ENCODE results near the gene ANKRD2.

The ANKRD2 gene

DNA sequence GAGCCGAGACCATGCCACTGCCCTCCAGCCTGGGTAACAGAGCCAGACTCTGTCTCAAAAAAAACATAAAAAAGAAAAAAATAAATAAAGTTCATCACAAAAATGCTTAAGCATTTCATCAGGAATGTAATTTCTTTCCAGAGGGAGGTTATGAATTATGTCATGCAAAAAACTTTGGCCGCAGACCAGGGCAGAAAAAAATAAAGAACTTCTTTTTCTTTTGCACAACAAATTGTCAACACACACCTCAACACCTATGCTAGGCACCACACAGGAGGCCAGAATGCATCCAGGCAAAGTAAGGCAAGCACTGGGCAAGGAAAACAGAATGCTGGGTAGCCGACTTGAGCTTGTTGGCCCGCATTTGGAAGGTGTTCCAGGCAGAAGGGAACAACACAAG is 20.8 kb downstream of the ANKRD2 start:
- no peak overlapping the region for H3K4me3 ChIP-seq (replicated peaks; ENCODE audit: low read depth, low read length)
- TF ChIP-seq, protein P1, sequence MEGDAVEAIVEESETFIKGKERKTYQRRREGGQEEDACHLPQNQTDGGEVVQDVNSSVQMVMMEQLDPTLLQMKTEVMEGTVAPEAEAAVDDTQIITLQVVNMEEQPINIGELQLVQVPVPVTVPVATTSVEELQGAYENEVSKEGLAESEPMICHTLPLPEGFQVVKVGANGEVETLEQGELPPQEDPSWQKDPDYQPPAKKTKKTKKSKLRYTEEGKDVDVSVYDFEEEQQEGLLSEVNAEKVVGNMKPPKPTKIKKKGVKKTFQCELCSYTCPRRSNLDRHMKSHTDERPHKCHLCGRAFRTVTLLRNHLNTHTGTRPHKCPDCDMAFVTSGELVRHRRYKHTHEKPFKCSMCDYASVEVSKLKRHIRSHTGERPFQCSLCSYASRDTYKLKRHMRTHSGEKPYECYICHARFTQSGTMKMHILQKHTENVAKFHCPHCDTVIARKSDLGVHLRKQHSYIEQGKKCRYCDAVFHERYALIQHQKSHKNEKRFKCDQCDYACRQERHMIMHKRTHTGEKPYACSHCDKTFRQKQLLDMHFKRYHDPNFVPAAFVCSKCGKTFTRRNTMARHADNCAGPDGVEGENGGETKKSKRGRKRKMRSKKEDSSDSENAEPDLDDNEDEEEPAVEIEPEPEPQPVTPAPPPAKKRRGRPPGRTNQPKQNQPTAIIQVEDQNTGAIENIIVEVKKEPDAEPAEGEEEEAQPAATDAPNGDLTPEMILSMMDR (IDR thresholded peaks at IDR 0.05; ENCODE audit: low read depth, low read length, missing control alignments): no peak
- DNase-seq (ENCODE audit: extremely low read depth, low read depth): no peak

DNA sequence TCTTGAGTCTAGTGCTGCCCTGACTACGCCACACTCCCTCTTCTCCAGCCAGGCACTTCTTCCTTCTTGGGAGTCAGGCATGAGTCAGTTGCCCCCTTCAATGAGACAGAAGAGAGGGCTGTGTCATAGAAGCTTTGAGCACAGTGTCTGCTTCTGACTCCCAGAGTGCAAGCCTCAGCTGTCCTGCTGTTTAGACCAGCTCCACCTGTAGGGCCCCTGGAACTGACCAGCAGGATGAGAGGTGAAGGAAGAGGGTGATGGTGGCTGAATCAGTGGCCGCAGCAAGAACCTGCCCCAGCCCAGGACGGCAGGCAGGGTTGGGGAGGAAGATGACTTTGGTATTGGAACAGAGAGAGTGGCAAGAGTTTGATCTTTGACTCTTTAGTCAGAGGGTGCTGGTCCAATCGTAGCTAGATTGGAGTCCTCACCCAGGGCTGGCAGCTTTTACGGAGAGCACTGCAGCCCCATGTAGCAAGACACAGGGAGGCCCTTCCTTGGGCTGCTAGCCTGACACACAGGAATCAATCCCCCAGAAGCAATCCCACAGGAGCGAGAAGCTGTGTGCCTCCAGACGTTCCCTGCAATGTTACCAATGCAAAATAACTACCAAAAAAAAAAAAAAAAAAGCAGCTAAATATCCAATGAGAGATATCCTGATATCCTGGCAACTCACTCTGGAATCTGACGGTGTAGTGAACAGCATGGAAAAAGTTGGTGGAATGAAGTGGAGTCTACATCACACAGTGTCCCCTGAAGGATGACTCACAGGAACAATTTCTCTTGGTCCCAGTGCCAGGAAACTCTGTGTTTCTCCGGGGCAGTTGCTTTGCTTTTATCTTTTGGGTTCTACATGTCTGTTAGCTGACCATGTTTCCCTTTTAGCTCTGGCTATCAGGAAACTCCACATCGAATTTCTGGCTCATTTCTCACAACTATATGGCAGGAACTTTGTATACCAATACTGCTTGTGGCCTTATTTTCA is 23.8 kb downstream of the ANKRD2 start:
- H3K4me3 ChIP-seq (replicated peaks; ENCODE audit: low read depth, low read length): no peak overlapping the region
- TF ChIP-seq, protein P1 (IDR thresholded peaks at IDR 0.05; ENCODE audit: low read depth, low read length, missing control alignments): no peak
- peak; percentile 48 for DNase-seq (ENCODE audit: extremely low read depth, low read depth)

DNA sequence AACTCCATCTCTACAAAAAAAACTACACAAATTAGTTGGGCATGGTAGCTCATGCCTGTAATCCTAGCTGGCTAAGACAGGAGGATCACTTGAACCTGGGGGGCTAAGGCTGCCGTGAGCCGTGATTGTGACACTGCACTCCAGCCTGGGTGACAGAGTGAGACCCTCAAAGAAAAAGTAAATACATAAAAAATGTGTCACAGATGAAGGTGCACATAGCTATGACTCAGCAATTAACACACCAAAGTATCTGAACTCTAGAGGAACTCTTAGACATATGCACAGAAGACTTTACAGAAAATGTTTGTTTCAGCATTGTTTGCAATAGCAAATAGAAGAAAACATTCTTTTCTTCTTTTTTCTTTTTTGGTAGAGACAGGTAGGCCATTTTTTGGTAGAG is 25.2 kb downstream of the ANKRD2 start:
- no peak for DNase-seq (ENCODE audit: extremely low read depth, low read depth)
- H3K4me3 ChIP-seq (replicated peaks; ENCODE audit: low read depth, low read length): no peak overlapping the region
- TF ChIP-seq, protein P1 (IDR thresholded peaks at IDR 0.05; ENCODE audit: low read depth, low read length, missing control alignments): no peak

DNA sequence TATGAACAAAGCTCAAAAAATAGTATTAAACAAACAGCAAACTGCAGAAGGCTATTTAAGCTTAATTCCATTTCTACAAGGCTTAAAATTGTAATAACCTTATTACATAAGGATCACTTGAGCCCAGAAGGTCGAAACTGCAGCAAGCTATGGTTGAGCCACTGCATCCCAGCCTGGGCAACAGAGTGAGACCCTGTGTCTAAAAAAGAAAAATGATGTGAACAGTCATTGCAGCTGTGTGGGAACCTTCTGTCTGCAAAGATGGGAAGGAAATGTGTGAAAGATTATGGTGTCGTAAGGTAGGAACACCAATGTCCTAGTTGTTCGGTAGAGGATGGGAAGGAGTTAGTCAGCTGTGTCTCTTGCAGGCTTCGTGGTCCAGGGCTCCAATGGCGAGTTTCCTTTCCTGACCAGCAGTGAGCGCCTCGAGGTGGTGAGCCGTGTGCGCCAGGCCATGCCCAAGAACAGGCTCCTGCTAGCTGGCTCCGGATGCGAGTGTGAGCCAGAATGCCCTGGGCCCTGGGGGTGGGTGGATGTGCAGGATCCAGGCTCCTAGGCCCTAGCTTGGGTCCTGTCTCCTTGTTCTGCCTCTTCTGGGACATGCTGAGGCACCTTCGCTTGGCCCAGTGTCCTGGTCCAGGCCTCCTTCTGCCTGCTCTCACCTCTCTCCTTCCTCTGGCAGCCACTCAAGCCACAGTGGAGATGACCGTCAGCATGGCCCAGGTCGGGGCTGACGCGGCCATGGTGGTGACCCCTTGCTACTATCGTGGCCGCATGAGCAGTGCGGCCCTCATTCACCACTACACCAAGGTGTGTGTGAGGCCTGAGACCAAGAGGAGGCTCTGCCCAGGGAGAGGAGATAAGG is 26.1 kb downstream of the ANKRD2 start:
- no peak overlapping the region for H3K4me3 ChIP-seq (replicated peaks; ENCODE audit: low read depth, low read length)
- TF ChIP-seq, protein P1 (IDR thresholded peaks at IDR 0.05; ENCODE audit: low read depth, low read length, missing control alignments): no peak
- DNase-seq (ENCODE audit: extremely low read depth, low read depth): no peak

DNA sequence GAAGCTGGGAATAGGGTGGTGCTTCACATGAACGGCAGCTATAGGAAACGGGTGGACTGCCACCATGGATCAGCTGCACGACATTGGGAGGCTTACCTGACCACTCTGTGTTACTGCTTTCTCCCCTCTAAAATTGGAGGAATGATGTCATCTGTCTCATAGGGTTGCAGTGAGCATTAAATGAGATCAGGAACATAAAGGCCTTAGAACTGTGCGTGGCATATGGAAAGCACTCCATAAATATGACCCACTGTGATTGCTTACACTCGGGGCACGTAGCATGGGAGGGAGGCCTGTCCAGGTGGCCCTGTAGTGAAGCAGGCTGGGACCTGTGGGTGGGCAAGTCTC is 26.7 kb downstream of the ANKRD2 start:
- TF ChIP-seq, protein P1 (IDR thresholded peaks at IDR 0.05; ENCODE audit: low read depth, low read length, missing control alignments): no peak
- no peak overlapping the region for H3K4me3 ChIP-seq (replicated peaks; ENCODE audit: low read depth, low read length)
- no peak for DNase-seq (ENCODE audit: extremely low read depth, low read depth)

DNA sequence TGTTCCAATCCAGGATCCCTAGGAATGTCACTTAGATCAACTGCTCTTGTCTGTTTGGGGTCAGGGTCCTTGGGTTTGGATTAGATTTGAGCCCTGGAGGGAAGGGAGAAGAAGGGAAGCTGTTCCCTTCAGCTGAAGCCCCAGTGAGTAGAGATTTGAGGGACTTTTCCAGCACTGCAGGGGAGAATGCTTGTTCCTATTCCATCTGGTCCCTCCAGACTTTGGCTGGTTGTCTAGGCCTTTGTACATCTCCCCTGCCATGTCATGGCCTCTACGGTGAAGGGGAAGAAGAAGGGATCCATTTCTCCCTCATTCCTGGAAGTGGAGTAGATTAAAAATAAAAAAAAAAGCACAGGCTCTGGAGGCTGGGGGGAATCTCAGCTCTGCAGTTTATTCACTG is 28.0 kb downstream of the ANKRD2 start:
- TF ChIP-seq, protein P1 (IDR thresholded peaks at IDR 0.05; ENCODE audit: low read depth, low read length, missing control alignments): no peak
- no peak overlapping the region for H3K4me3 ChIP-seq (replicated peaks; ENCODE audit: low read depth, low read length)
- DNase-seq (ENCODE audit: extremely low read depth, low read depth): no peak
